Fibroblast of skin of scalp (primary cell): ENCODE results near the gene DDX6.

Experiments used
- DNase-seq: peaks from one replicate; pipeline ENCODE4 v3.0.0-alpha.2; 2013

Gene DDX6

DNA sequence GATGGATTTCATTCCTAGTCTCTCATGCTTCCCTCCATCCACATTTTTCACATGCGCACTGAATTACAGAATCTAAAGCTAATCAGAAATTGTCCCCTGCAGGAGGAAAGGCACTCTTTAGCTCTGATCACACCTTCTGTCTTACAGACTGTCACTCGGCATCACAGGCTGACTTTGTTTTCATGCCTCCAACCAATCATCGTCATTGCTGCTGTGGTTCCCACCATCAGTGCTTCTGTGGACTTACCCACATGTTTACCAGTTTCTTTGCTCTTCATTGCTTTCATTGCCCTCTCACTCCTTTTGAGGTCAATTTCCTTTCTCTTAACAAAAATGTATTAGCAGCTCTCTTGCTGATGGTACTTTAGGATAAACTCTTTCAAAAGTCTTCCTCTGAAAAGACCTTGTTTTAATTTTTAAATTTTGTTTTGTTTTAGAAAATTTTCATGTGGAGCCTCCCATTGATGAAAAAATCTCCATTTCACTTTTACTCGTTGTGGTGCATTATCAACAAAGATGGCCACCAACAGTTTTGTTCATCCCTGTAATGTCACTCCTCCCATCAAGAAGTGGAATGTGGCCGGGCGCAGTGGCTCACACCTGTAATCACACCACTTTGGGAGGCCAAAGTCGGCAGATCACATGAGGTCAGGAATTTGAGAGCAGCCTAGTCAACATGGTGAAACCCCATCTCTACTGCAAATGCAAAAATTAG is 91.3 kb downstream of the DDX6 start:
- no peak for DNase-seq
